Ishikawa (cell line): ENCODE results near the gene EPS8.

Experiments used
- CEBPB ChIP-seq: IDR thresholded peaks from 2 replicates; pipeline ENCODE4 v1.6.1; 2012
- CREB1 ChIP-seq: IDR thresholded peaks from 2 replicates; pipeline ENCODE4 v1.6.1; 2012; ENCODE audit warnings: low read depth
- EGR1 ChIP-seq: IDR thresholded peaks from 2 replicates; pipeline ENCODE4 v1.6.1; 2012
- EP300 ChIP-seq: IDR thresholded peaks from 2 replicates; pipeline ENCODE4 v1.6.1; 2012; ENCODE audit warnings: borderline replicate concordance
- FOXM1 ChIP-seq: IDR thresholded peaks from 2 replicates; pipeline ENCODE4 v1.6.1; 2012; ENCODE audit warnings: low read depth, borderline replicate concordance
- NFIC ChIP-seq: IDR thresholded peaks from 2 replicates; pipeline ENCODE4 v1.6.1; 2012
- RAD21 ChIP-seq: IDR thresholded peaks from 2 replicates; pipeline ENCODE4 v1.6.1; 2012; ENCODE audit warnings: low read depth
- TAF1 ChIP-seq: IDR thresholded peaks from 2 replicates; pipeline ENCODE4 v1.6.1; 2012; ENCODE audit warnings: low read depth, mild to moderate bottlenecking
- TCF12 ChIP-seq: IDR thresholded peaks from 2 replicates; pipeline ENCODE4 v1.6.1; 2012; ENCODE audit warnings: low read depth
- TEAD4 ChIP-seq: IDR thresholded peaks from 2 replicates; pipeline ENCODE4 v1.6.1; 2012
- YY1 ChIP-seq: IDR thresholded peaks from 2 replicates; pipeline ENCODE4 v1.6.1; 2012; ENCODE audit warnings: low read depth
- ZBTB7A ChIP-seq: IDR thresholded peaks from 2 replicates; pipeline ENCODE4 v1.6.1; 2012; ENCODE audit warnings: low read depth
- TF ChIP-seq, protein P1 (sequence below): IDR thresholded peaks from 2 replicates; pipeline ENCODE4 v1.6.1; 2012
- TF ChIP-seq, protein P2 (sequence below): IDR thresholded peaks from 2 replicates; pipeline ENCODE4 v1.6.1; 2012; ENCODE audit warnings: low read depth, mild to moderate bottlenecking
- TF ChIP-seq, protein P3 (sequence below): IDR thresholded peaks from 2 replicates; pipeline ENCODE4 v1.6.1; 2012

The EPS8 gene

DNA sequence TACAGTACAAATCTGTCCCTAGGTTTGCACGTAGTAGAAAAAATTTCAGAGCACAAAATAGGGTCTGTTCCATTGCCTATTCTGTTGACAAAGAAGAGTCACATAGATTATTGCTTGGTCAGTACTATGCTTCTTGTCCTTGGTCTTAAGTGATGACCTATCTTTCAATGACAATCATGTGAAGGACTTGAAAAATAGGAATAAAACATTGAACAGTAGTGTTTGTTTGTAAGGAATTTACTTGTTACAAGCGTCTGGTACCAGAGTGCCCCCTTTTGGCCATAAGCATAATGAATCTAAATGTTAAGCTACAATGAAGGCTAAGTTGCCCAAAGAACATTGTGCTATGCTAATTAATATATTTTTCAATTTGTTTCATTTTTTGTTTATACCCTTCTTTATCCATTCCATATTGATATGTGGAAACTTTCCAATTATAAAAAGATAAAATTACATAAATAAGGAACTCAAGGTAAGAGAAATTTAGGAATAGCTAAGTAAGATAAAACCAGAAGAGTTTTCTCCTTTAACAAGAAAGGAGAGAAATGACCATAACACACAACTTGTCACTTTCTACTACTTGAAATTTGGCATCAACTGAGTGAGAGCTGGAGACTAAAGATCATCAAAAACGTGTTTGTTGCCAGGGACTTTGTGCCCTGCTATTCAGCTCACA, 204.7 kb downstream of the EPS8 start:
- TF ChIP-seq NFIC (no peak), RAD21 (peak; percentile 64), FOXM1 (no peak)

DNA sequence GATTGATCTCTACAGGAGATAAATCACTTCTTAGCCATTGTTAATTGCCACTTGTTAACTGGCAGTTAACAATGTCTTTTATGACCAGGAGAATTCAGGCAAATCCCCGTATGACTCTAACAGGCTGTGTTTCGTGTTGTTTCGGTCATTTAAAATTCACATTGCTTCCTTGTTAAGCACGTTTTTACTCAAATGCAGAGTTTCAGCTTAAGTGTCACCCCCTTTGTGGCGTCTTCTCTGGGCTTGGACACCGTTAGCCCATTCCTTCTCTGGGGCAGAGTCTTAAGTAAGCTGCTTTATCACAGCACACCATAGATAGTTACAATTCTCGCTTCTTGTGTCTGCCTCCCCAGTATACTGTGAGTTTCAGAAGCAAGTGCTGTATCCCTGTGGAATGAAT, 205.4 kb downstream of the EPS8 start:
- TF ChIP-seq TAF1 (no peak), CEBPB (no peak), TCF12 (no peak), CREB1 (no peak), EP300 (no peak), YY1 (no peak), TEAD4 (no peak)
- TF ChIP-seq, protein P1, sequence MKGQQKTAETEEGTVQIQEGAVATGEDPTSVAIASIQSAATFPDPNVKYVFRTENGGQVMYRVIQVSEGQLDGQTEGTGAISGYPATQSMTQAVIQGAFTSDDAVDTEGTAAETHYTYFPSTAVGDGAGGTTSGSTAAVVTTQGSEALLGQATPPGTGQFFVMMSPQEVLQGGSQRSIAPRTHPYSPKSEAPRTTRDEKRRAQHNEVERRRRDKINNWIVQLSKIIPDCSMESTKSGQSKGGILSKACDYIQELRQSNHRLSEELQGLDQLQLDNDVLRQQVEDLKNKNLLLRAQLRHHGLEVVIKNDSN = no peak
- TF ChIP-seq, protein P2, sequence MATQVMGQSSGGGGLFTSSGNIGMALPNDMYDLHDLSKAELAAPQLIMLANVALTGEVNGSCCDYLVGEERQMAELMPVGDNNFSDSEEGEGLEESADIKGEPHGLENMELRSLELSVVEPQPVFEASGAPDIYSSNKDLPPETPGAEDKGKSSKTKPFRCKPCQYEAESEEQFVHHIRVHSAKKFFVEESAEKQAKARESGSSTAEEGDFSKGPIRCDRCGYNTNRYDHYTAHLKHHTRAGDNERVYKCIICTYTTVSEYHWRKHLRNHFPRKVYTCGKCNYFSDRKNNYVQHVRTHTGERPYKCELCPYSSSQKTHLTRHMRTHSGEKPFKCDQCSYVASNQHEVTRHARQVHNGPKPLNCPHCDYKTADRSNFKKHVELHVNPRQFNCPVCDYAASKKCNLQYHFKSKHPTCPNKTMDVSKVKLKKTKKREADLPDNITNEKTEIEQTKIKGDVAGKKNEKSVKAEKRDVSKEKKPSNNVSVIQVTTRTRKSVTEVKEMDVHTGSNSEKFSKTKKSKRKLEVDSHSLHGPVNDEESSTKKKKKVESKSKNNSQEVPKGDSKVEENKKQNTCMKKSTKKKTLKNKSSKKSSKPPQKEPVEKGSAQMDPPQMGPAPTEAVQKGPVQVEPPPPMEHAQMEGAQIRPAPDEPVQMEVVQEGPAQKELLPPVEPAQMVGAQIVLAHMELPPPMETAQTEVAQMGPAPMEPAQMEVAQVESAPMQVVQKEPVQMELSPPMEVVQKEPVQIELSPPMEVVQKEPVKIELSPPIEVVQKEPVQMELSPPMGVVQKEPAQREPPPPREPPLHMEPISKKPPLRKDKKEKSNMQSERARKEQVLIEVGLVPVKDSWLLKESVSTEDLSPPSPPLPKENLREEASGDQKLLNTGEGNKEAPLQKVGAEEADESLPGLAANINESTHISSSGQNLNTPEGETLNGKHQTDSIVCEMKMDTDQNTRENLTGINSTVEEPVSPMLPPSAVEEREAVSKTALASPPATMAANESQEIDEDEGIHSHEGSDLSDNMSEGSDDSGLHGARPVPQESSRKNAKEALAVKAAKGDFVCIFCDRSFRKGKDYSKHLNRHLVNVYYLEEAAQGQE = no peak

DNA sequence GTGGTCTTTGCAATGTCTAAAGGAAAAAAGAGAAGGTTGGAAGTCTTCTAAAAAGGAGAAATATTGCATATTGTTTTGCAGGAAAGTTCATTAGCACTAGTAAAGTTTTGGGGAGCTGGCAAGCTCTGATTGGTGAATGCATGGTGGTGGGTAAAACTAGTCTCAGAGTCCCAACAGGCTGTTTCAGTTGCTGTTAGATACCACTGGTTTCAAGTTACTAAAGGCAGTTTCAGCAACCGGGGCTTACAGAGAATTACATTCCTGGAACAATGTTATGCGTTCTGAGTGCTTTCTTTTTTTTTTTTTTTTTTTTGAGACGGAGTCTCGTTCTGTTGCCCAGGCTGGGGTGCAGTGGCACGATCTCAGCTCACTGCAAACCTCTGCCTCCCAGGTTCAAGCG, 208.2 kb downstream of the EPS8 start:
- TF ChIP-seq, protein P2 = no peak
- TF ChIP-seq EP300 (no peak), TCF12 (no peak), NFIC (no peak), TEAD4 (no peak), CREB1 (no peak), RAD21 (no peak)
- TF ChIP-seq, protein P1 = no peak
- TF ChIP-seq, protein P3, sequence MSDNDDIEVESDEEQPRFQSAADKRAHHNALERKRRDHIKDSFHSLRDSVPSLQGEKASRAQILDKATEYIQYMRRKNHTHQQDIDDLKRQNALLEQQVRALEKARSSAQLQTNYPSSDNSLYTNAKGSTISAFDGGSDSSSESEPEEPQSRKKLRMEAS = no peak

DNA sequence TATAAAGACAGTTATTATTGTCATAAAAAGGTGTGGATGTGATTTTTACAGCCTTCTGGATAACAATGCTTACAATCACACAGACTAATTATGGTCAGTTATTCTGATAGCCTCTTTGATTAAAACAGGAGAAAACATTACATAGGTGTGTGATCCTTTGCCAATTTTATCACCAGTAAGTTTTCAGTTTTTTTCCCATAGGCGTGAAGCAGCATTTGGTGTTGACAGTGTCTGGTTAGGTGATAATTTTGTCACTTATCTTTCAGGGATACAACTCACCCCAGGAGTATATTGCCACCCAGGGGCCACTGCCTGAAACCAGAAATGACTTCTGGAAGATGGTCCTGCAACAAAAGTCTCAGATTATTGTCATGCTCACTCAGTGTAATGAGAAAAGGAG, 208.8 kb downstream of the EPS8 start:
- TF ChIP-seq FOXM1 = no peak
- TF ChIP-seq, protein P3 = no peak
- no peak for TF ChIP-seq NFIC

DNA sequence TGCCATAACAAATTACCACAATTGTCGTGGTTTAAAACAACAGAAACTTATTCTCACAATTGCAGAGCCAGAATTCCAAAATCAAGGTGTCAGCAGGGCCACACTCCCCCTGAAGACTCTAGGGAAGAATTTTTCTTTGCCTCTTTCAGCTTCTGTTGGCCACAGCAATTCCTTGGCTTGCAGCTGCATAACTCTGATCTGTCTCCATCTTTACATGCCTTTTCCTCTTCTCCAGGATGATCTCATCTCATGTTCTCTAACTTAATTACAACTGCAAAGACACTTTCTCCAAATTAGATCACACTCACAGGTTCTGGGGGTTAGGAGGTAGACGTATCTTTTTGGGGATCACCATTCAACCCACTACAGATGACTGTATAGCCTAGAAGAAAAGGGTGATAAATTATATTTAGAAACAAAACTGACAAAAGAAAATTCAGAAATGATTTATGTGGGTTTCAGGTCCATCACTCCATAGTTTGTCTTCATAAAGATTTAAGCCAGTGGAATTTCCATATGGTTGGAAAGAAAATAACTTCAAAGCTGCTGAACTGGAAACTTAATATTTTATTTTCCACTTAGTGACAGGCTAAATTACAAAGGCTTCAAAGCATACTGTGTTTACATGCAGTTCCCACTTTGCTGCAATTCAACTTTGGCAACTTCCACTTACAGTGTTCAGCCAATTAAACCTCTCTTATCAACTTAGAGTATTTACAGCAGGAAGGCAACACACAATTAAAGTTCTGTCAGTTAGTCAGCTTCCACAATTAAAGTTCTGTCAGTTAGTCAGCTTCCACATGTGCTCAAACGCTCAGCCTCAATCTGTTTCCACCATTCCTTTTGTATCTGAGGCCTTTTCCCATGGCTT, 213.3 kb downstream of the EPS8 start:
- TF ChIP-seq CEBPB = no peak
- no peak for TF ChIP-seq ZBTB7A
- TF ChIP-seq EGR1 = no peak

DNA sequence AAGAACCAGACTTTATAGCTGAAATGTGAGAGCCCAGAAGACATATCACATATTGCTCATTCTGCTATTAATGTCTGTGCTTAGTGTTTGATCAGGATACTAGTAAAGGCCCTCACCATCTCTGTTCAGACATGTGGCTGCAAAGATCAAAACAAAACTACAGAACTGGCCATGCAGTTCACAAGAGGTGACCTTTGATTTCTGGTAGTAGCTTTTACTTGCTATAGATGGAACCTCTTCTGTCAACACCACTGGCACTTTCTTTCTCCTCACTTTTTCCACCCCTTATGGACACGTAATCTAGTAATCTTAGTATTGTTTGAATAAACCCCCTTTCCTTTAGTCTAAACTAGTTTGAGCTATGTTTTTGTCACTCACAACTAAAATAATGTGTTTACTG, 214.8 kb downstream of the EPS8 start:
- TF ChIP-seq, protein P2 = no peak
- TF ChIP-seq ZBTB7A (no peak), TCF12 (no peak), RAD21 (no peak), TAF1 (no peak), EGR1 (no peak), TEAD4 (no peak), EP300 (no peak), NFIC (no peak), YY1 (no peak)
